GM23338 (cell line): ENCODE data around the gene THUMPD3.

Source experiments
- CREB1 ChIP-seq: fragments of 250-450 bp; sonication (Bioruptor Pico); IDR thresholded peaks from 2 replicates; pipeline ENCODE4 v1.5.0; 2020; ENCODE audit warnings: low read depth, mild to moderate bottlenecking, moderate library complexity
- EZH2 ChIP-seq: fragments of 200-600 bp; sonication (generic); IDR thresholded peaks from one replicate; pipeline ENCODE4 v1.8.0; 2017; ENCODE audit warnings: antibody characterized with exemption, mild to moderate bottlenecking, low read depth; ENCODE audit not compliant: unreplicated experiment
- EZH2phosphoT487 ChIP-seq: fragments of 200-600 bp; sonication (generic); IDR thresholded peaks from one replicate; pipeline ENCODE4 v1.8.1; 2018; ENCODE audit warnings: antibody characterized with exemption; ENCODE audit not compliant: unreplicated experiment
- JUNB ChIP-seq: IDR thresholded peaks from one replicate; pipeline ENCODE4 v1.6.1; 2016; ENCODE audit warnings: antibody characterized with exemption; ENCODE audit not compliant: unreplicated experiment
- NANOG ChIP-seq: IDR thresholded peaks from 2 replicates; pipeline ENCODE4 v1.6.1; 2016; ENCODE audit warnings: antibody characterized with exemption, borderline replicate concordance
- POLR2AphosphoS5 ChIP-seq: IDR thresholded peaks from 2 replicates; pipeline ENCODE4 v1.6.1; 2016; ENCODE audit warnings: antibody characterized with exemption, low read depth
- ZNF114 ChIP-seq: fragments of 250-450 bp; sonication (Bioruptor Pico); IDR thresholded peaks from 2 replicates; pipeline ENCODE4 v1.5.0; 2020; ENCODE audit warnings: mild to moderate bottlenecking, moderate library complexity
- ZNF331 ChIP-seq: fragments of 250-450 bp; sonication (Bioruptor Pico); IDR thresholded peaks from 2 replicates; pipeline ENCODE4 v1.5.0; 2020; ENCODE audit warnings: low read depth, mild to moderate bottlenecking, moderate library complexity
- TF ChIP-seq, protein P1 (sequence below), 2 experiments: fragments of 200-600 bp in 1 of 2; sonication (generic) in 1 of 2; conservative IDR thresholded peaks; 2 replicates each; pipeline versions ENCODE4 v1.5.1 to v1.6.1; 2016 to 2017; ENCODE audit warnings: antibody characterized with exemption in 2 of 2, low read depth in 2 of 2, mild to moderate bottlenecking in 2 of 2, moderate library complexity in 1 of 2
- TF ChIP-seq, protein P2 (sequence below): IDR thresholded peaks from one replicate; pipeline ENCODE4 v1.6.1; 2018; ENCODE audit warnings: antibody characterized with exemption; ENCODE audit not compliant: unreplicated experiment
- TF ChIP-seq, protein P3 (sequence below): IDR thresholded peaks from 2 replicates; pipeline ENCODE4 v1.6.1; 2016; ENCODE audit warnings: antibody characterized with exemption
- TF ChIP-seq, protein P4 (sequence below): fragments of 250-450 bp; sonication (Bioruptor Pico); IDR thresholded peaks from 2 replicates; pipeline ENCODE4 v1.5.0; 2020; ENCODE audit warnings: mild to moderate bottlenecking, moderate library complexity

DNA sequence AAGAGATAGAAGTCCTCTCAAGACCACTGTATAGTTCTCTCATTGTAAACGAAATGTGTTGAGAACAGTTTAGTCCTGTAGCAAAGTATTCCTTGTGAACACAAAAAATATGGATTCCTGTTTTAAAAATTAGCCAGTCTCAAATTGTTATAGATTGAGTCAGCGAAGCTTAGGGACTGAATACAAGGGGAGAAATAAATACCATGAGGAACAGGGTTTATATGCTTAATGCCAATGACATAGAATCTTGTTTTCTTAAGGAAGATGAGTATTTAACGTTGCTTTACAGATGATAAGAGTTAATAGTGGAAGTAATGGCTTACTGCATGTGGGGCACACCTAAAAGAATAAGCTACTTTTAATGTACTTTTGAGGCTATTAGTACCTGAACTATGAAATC, 72.5 kb downstream of the THUMPD3 start:
- TF ChIP-seq, protein P1, sequence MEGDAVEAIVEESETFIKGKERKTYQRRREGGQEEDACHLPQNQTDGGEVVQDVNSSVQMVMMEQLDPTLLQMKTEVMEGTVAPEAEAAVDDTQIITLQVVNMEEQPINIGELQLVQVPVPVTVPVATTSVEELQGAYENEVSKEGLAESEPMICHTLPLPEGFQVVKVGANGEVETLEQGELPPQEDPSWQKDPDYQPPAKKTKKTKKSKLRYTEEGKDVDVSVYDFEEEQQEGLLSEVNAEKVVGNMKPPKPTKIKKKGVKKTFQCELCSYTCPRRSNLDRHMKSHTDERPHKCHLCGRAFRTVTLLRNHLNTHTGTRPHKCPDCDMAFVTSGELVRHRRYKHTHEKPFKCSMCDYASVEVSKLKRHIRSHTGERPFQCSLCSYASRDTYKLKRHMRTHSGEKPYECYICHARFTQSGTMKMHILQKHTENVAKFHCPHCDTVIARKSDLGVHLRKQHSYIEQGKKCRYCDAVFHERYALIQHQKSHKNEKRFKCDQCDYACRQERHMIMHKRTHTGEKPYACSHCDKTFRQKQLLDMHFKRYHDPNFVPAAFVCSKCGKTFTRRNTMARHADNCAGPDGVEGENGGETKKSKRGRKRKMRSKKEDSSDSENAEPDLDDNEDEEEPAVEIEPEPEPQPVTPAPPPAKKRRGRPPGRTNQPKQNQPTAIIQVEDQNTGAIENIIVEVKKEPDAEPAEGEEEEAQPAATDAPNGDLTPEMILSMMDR (conservative IDR thresholded peaks at IDR 0.05; ENCODE audit: low read depth in 2 of 2) = no peak
- TF ChIP-seq, protein P2, sequence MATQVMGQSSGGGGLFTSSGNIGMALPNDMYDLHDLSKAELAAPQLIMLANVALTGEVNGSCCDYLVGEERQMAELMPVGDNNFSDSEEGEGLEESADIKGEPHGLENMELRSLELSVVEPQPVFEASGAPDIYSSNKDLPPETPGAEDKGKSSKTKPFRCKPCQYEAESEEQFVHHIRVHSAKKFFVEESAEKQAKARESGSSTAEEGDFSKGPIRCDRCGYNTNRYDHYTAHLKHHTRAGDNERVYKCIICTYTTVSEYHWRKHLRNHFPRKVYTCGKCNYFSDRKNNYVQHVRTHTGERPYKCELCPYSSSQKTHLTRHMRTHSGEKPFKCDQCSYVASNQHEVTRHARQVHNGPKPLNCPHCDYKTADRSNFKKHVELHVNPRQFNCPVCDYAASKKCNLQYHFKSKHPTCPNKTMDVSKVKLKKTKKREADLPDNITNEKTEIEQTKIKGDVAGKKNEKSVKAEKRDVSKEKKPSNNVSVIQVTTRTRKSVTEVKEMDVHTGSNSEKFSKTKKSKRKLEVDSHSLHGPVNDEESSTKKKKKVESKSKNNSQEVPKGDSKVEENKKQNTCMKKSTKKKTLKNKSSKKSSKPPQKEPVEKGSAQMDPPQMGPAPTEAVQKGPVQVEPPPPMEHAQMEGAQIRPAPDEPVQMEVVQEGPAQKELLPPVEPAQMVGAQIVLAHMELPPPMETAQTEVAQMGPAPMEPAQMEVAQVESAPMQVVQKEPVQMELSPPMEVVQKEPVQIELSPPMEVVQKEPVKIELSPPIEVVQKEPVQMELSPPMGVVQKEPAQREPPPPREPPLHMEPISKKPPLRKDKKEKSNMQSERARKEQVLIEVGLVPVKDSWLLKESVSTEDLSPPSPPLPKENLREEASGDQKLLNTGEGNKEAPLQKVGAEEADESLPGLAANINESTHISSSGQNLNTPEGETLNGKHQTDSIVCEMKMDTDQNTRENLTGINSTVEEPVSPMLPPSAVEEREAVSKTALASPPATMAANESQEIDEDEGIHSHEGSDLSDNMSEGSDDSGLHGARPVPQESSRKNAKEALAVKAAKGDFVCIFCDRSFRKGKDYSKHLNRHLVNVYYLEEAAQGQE = no peak
- TF ChIP-seq ZNF114 (CRISPR knock-in tag) = no peak
- no peak for TF ChIP-seq POLR2AphosphoS5
- TF ChIP-seq EZH2phosphoT487 = no peak
- TF ChIP-seq EZH2 = no peak
- TF ChIP-seq CREB1 (CRISPR knock-in tag) = no peak
- no peak for TF ChIP-seq JUNB
- no peak for TF ChIP-seq NANOG
- TF ChIP-seq, protein P3, sequence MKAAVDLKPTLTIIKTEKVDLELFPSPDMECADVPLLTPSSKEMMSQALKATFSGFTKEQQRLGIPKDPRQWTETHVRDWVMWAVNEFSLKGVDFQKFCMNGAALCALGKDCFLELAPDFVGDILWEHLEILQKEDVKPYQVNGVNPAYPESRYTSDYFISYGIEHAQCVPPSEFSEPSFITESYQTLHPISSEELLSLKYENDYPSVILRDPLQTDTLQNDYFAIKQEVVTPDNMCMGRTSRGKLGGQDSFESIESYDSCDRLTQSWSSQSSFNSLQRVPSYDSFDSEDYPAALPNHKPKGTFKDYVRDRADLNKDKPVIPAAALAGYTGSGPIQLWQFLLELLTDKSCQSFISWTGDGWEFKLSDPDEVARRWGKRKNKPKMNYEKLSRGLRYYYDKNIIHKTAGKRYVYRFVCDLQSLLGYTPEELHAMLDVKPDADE = no peak
- no peak for TF ChIP-seq ZNF331
- TF ChIP-seq, protein P4, sequence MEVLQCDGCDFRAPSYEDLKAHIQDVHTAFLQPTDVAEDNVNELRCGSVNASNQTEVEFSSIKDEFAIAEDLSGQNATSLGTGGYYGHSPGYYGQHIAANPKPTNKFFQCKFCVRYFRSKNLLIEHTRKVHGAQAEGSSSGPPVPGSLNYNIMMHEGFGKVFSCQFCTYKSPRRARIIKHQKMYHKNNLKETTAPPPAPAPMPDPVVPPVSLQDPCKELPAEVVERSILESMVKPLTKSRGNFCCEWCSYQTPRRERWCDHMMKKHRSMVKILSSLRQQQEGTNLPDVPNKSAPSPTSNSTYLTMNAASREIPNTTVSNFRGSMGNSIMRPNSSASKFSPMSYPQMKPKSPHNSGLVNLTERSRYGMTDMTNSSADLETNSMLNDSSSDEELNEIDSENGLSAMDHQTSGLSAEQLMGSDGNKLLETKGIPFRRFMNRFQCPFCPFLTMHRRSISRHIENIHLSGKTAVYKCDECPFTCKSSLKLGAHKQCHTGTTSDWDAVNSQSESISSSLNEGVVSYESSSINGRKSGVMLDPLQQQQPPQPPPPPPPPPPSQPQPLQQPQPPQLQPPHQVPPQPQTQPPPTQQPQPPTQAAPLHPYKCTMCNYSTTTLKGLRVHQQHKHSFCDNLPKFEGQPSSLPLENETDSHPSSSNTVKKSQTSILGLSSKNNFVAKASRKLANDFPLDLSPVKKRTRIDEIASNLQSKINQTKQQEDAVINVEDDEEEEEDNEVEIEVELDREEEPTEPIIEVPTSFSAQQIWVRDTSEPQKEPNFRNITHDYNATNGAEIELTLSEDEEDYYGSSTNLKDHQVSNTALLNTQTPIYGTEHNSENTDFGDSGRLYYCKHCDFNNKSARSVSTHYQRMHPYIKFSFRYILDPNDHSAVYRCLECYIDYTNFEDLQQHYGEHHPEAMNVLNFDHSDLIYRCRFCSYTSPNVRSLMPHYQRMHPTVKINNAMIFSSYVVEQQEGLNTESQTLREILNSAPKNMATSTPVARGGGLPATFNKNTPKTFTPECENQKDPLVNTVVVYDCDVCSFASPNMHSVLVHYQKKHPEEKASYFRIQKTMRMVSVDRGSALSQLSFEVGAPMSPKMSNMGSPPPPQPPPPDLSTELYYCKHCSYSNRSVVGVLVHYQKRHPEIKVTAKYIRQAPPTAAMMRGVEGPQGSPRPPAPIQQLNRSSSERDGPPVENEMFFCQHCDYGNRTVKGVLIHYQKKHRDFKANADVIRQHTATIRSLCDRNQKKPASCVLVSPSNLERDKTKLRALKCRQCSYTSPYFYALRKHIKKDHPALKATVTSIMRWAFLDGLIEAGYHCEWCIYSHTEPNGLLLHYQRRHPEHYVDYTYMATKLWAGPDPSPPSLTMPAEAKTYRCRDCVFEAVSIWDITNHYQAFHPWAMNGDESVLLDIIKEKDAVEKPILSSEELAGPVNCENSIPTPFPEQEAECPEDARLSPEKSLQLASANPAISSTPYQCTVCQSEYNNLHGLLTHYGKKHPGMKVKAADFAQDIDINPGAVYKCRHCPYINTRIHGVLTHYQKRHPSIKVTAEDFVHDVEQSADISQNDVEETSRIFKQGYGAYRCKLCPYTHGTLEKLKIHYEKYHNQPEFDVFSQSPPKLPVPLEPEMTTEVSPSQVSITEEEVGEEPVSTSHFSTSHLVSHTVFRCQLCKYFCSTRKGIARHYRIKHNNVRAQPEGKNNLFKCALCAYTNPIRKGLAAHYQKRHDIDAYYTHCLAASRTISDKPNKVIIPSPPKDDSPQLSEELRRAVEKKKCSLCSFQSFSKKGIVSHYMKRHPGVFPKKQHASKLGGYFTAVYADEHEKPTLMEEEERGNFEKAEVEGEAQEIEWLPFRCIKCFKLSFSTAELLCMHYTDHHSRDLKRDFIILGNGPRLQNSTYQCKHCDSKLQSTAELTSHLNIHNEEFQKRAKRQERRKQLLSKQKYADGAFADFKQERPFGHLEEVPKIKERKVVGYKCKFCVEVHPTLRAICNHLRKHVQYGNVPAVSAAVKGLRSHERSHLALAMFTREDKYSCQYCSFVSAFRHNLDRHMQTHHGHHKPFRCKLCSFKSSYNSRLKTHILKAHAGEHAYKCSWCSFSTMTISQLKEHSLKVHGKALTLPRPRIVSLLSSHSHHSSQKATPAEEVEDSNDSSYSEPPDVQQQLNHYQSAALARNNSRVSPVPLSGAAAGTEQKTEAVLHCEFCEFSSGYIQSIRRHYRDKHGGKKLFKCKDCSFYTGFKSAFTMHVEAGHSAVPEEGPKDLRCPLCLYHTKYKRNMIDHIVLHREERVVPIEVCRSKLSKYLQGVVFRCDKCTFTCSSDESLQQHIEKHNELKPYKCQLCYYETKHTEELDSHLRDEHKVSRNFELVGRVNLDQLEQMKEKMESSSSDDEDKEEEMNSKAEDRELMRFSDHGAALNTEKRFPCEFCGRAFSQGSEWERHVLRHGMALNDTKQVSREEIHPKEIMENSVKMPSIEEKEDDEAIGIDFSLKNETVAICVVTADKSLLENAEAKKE (CRISPR knock-in tag) = no peak
